ENCODE results near the gene RAB10.
"Not testable (repeated sequence)": the region's sequence is repeated elsewhere in the genome, so short reads cannot be mapped to it uniquely, and the experiment has no call there.

RAB10 gene

DNA sequence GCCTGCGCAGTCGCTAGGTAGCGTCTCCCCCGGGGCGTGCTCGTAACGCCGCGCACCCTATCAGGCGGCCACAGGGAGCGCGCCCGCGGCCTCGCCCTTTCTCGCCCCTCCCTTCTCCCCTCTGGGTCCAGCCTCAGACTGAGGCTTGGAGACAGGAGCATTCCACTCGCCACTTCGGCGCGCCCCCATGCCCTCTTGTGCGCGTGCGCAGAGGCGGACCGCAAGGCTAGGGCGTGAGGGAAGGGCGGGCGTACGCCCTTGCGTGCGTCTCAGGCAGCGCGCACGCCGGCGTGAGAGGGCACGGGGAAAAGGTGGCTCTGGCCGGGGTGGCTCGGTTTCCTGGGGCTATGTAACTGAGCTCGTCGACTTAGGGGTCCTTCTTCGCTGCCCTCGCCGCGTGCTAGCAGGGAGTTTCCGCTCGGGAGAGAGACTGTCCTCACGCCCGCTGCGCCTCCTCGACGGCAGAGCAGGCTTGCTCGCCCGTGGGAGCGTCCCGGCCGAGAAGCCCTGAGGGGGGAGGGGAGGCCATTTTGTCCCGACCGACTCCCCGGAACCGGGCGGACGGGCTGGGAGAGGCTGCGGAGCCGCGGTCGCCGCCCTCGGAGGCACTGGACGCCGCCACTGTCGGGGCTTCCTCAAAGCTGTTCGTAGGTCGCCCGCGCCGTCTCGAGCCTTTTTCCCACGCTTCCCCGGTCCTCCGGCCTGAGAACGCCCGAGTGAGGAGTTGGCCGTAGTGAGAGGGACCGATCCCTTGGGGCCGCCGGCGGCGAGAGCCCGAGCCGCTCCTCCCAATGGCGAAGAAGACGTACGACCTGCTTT, at the start of gene RAB10:
Gene RAB10, plus strand, starts transcription at position 267 of the 819 bp plus-strand sequence. Its CDS starts 525 bp downstream, at position 792.
- peak; percentile 99 for DNase-seq

DNA sequence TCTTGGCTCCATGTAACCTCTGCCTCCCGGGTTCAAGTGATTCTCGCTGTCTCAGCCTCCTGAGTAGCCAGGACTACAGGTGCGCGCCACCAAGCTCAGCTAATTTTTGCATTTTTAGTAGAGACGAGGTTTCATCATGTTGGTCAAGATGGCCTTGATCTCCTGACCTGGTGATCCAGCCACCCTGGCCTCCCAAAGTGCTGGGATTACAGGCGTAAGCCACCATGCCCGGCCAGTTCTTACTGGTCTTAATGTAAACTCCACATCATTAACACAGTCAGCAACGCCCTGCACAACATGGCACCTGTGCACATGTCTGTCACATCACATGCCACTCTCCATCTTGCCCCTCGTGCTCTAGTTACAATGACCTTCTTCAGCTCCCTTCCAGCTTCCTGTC, 45.8 kb upstream of the RAB10 start:
- no peak for DNase-seq

DNA sequence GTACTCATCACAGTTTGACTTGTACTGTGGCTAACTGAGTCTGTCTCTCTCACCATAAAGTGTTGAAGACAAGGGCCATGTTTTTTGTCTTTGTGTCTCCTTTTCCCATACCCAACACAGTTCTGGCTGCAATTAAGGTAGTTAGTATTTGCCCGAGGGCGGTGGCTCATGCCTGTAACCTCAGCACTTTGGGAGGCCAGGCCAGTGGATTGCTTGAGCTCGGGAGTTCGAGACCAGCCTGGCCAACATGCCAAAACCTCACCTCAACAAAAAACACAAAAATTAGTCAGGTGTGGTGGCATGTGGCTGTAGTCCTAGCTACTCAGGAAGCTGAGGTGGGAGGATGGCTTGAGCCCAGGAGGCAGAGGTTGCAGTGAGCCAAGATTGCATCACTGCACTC, 44.7 kb upstream of the RAB10 start:
- no peak for DNase-seq

DNA sequence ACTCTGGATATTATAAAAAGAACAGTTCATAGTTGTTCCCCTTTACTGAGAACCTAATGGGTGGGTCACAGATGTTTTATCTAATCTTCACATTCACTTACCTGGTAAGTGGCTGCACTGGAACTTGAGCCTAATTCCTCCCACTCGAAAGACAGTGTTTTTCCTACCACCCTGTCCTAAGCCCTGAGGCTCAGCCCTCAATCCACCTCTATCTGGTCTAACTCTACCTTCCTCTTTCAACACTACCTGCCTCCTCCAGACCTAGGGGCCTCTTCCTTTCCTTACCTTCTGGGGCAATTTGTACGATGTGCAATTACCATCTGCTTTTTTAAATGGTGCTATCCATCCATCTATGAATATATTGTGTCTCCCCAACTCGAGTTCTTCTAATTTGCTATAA, 41.9 kb upstream of the RAB10 start:
- no peak for DNase-seq

DNA sequence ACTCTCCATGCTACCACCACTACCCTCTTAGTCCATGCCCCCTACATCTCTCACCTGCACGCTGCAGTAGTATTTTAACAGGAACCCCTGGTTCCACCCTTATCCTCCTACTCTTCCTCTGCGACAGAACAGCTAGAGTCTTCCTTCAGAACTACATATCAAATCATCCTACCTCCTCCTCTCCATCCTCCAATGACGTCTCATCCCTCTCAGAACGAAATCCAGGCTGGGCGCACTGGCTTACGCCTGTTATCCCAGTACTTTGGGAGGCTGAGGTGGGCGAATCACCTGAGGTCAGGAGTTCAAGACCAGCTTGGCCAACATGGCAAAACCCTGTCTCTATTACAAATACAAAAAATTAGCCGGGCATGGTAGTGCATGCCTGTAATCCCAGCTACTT, 41.3 kb upstream of the RAB10 start:
- no peak for DNase-seq

DNA sequence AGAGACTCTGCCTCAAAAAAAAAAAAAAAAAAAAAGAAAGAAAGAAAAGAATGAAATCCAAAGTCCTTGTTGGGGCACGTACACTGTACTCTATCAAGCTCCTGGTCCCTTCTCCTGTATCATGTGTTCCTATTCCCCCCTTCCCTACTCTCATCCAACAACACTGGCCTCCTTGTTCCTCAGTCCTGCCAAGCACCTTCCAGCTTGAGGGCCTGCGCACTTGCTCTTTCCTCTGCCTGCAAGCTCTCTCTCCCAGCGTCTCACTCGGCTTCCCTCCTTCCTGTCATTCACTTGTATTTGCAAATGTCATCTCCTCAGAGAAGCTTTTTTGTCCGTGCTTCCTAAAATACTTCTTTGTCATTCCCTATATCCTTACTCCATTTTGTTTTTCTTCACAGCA, 40.8 kb upstream of the RAB10 start:
- DNase-seq, result no peak

DNA sequence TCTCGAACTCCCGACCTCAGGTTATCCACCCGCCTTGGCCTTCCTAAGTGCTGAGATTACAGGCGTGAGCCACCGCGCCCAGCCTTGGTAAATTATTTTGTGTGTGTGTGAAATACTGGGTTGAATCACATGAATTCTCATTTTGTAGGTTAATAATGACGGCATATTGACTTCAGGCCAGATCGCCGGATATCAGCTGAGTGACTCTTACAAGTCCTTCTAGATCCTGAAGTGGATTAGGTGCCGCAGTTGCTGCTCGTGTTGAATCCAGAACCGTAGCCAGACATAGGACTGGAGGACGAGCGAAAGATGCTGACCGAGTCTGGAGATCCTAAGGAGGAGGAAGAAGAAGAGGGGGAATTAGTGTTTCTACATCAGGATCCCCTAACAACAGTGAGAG, 39.4 kb upstream of the RAB10 start:
- no peak for DNase-seq

DNA sequence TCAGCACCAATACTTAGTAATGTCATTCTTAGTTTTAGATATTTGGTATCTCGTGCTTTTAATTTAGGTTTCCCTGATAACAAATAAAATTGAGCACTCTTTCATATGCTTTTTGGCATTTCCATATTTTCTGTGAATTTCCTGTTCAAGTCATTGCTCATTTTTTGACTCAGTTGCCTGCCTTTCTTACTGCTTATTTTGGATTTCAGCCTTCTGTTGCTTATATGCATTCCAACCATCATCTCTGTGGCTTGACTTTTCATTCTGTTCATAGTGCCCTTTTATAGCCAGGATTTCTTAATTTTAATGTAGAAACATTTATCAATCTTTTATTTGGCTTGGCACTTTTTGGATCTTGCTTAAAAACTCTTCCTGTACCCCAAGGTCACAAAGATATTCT, 37.0 kb upstream of the RAB10 start:
- DNase-seq, result no peak

DNA sequence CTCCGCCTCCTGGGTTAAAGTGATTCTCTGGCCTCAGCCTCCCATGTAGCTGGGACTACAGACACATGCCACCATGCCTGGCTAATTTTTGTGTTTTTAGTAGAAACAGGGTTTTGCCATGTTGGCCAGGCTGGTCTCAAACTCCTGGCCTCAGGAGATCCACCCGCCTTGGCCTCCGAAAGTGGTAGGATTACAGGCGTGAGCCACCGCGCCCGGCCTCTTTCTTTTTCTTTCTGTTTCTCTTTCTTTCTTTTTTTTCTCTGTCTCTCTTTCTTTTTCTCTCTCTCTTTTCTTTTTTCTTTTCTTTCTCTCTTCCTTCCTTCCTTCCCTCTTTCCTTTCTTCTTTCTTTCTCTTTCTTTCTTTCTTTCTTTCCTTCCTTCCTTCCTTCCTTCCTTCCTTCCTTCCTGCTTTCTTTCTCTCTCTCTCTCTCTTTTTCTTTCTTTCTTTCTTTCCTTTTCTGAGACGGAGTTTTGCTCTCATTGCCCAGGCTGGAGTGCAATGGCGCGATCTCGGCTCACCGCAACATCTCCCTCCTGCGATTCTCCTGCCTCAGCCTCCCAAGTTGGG, 35.0 kb upstream of the RAB10 start:
- not testable (repeated sequence) for DNase-seq

DNA sequence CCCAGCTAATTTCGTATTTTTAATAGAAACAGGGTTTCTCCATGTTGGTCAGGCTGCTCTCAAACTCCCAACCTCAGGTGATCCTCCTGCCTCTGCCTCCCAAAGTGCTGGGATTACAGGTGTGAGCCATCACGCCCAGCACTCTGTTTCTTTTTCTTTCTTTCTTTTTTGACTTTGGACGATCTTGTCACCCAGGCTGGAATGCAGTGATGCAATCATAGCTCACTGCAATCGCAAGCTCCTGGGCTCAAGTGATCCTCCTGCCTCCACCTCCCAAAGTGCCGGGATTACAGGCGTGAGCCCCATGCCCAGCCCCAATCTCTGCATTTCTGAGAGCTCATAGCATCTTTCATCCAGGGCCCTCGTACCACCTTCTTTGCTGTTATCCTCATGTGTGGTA, 34.5 kb upstream of the RAB10 start:
- DNase-seq, result not testable (repeated sequence)

DNA sequence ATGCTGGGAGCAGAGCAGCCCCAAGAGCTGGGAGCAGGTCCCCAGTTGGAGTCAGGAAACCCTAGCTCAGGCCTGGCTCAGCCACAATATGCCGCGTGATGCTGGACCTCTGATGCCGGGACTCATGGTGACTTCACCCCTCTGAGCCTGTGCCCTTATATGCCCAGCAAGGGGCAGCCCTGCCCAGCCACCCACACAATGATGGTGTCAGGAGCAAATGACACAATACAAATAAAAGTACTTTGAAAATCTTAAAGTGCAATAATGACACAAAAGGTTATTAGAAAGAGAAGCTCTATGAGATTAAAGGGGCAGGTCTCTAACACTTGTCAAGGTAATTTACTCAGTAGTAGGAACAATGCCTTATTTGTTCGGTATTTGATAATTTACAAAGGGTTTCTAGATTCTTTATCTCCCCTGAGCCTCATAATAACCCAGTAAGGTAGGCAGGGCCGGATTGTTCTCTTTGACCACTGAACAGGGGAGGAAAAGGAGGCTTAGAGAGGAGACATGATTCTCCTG, 33.3 kb upstream of the RAB10 start:
- DNase-seq, result no peak

DNA sequence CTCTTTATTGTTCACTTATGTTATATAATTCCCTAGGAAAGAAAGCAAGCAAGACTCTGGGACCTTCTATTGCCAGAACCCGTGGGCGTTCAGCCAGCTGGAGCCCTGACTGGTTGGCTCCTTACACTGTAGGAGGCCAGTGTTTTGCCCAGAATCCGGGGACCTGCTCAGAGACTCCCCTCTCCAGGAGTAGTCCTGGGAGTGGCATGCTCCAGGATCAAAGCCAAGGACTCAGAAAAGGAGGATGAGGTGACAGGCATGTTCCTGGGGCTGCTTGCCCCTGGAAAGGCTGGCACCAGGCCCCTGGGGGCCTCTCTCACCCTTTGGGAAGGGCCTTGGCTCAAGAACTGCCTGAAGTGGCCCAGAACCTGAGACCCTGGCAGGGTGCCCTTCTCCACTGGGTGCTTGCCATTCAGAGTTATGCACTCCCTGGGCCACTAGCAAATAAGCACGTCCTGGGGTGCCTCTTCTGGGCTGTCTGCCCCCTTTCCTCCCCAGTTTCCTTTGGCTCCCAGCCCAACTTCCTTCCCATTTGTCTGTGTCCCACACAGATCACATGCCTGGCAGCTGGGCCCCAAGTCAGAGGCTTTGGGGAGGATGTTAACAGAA, 32.0 kb upstream of the RAB10 start:
- DNase-seq, result no peak

DNA sequence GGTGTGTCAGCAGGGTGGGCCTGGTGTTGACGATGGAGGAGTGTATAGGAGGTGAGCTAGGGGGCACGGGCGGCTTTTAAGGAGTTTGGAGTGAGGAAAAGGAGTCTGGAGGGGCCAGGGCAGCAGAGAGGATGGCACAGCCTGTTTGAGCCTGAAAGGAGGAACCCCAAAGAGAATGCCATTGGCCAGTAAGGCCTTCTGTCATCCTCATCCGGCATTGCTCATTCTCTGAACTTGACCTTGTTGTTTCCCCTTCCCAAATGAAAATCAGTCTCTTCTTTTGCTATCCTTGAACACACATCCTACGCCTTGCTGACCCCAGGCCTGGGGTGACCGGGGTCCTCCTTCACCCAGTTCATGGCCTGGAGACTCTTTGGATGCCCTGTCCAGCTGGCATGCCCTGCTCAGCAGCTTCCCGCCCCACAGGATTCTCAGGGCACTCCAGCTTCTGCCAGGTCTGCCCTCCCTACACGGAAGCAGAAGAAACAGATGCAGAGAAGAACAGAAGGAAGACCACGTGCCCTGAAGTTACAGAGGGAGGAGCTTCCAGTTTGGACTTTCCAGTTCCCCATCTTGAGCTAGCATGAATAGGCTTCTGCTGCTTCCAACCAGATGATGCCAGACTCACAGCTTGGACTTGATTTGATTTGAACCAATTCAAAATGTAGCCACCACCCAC, 31.1 kb upstream of the RAB10 start:
- no peak for DNase-seq

DNA sequence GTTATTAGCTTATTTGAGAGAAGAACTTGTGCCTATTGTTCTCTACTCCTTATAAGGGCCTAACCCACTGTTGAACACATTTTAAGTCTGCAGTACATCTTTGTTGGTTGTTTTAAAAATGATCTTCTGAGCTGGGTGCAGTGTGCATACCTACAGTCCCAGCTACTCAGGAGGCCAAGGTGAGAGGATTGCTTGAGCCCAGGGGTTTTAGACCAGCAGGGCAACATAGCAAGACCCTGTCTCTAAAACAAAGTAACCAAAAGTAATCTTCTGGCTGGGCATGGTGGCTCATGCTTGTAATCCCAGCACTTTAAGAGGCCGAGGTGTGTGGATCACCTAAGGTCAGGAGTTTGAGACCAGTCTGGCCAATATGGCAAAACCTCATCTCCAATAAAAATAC, 25.8 kb upstream of the RAB10 start:
- DNase-seq, result no peak

DNA sequence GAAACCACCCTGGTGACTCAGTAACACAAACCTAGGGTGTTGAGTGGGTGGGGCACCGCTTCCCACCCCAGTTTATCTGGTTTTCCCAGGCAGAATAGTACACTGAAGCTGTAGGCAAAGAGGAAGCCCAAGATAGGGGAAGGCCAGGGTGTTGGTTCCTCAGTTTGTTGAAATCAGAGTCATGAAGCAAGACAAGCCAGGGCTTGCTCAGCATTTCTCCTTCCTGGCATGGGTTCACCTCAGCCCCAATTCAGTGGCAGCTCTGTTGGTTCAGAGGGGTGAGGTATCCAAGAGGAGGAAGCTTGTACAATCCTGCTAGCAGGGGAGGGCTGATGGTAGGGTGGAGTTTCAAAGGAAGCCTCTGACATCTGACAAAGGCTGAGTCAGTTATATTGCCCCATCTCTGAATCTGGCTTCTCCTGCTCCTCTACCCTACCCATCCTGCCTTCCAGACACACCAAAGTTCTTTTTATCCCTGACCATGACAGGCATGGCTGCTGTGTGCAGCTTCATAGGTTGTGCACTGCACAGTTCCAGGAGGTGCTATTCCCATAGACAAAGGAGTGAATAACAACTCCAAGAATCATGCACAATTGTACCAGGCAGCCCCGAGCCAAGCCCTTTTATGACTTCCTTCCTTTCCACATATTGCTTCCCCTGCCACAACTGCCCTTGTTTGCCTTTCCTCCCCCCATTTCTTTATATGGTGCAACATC, 24.9 kb upstream of the RAB10 start:
- peak; percentile 92 for DNase-seq

DNA sequence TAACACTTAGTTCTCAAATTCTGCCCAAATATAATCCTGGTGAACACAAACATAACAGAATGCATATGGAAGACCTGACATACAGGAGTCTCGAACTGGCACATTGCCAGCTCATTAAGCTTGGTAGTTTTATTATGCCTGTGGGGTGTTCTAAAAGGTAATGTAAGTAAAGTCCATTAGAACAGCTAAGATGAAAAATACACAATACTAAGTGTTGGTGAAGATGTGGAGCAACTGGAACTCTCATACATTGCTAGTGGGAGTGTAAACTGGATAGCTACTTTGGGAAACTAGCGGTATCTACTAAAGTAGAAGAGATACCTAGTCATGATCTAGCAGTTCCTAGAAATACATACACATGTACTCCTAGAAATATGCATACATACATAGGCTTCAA, 24.3 kb upstream of the RAB10 start:
- DNase-seq, result no peak

DNA sequence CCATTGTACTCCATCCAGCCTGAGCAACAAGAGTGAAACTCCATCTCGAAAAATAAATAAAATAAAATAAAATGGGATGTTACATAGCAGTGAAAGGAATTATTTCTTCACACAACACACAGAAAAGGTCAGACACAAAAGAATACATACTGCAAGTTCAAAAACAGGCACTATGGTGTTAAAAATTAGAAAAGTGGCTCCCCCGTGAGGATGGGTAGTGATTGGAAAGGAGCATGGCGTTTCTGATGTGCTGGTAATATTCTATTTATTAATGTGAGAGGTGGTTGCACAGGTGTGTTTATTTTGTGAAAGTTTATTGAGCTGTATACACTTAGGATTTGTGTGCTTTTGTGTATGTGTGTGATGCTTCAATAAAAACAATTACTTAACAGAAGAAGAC, 22.9 kb upstream of the RAB10 start:
- no peak for DNase-seq

DNA sequence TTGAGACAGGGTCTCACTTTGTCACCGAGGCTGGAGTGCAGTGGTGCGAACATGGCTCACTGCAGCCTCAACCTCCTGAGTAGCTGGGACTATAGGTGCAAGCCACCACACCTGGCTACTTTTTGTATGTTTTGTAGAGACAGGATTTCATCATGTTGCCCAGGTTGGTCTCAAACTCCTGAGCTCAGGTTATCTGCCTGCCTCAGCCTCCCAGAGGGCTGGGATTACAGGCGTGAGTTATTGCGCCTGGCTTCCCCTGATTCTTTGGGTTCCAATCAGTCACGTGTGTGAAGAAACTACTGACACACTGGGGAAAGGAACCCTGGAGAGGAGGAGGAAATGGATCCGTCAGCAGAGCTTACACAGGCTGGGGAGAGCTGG, 22.3 kb upstream of the RAB10 start:
- DNase-seq, result no peak

DNA sequence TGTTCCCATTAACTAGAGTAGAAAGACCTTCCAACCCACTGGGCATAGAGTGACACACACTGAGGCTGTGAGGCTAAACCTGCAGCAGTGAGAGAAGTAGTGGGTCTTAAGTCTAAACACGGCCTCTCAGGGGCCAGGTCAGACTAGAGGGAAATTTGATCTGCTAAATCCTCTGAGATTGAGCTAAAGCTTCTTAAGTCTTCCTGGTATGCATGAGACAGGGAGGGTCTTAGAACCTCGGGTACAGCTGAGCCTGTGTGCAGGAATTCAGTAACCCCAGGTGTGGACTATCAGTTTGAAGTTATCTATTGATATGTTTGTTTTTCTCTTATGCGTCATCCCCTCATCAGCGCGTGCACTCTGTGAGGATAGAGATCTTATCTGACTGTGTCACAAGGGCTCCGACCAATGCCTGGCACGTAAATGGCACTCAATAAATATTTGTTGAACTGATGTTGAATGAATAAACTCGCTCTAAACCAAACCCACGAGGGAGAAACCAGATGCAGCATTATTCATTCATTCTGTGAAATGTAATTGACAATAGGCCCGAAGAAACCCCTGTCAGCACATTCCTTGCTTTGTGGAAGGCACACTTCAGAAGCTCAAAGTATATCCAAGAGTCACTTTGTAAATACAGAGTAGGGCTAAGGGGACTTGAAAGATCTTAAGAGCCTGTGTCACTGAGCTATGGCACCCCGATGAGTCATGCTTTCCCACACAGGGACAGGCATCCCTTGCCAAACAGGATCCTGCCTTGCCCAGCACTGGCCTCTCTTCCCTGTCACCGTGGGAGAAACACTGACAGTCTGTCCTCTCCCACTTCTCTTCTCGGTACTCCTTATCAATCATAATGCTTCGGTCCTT, 21.7 kb upstream of the RAB10 start:
- no peak for DNase-seq

DNA sequence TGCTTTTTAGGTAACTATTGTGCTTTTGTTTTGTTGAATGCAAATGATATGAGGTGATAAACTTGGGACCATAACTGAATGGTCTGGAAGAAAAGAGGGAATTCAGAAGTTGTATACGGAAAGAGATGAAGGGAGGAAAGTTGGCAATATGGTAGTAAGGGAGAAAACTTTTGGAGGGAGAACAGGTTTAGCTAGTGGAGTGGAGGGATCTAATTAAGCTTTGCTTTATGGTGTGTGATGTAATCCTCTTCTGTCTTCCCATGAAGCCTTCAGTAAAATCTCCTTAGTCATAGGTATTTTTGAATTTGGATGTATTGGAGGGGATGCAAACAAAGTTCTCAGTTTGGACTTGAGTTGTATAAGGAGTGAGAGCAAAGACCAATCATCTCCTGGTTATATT, 20.2 kb upstream of the RAB10 start:
- no peak for DNase-seq

DNA sequence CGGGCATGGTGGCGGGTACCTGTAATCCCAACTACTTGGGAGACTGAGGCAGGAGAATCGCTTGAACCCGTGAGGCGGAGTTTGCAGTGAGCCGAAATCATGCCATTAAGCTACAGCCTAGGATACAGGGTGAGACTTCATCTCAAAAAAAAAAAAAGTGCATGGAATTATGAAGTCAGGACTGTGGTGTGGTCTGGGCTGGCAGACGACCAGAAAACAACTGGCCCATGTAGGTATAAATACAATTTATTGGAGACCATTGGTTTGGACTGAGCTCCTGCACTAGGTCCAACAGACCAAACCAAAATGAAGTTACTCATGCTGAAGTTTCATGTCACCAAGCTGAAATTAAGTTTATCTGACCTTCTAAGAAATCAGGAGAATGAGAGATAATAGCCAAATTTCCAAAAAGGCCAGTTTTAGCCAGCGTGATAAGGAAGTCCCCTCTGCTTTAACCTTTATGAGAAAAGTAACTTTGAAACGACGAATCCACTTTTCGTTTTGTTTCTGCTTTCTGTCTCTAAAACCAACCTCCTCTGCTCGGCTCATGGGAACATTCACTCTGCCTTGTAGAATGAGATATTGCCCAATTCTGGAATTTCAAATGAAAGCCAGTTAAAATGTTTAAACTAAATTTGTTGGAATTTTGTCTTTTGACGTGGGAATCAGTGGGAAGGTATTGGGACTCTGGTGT, 17.7 kb upstream of the RAB10 start:
- DNase-seq, result no peak
